Esophagus squamous epithelium (tissue), 5 donors: ENCODE data around the gene FEM1B. TPM values are rescaled to one million over a fixed set of nuclear protein-coding genes. Genes with fewer than 3 reads are reported as not detected.

Experiments
- DNase-seq: peaks from one replicate; lab custom pipeline; 2025; lab: John Stamatoyannopoulos, UW
- H3K27ac ChIP-seq, 4 donors: fragments of 200-600 bp; sonication (generic); one replicate each; pipeline ENCODE4 v1.5.1; 2016 to 2019; ENCODE audit warnings: mild to moderate bottlenecking in 1 of 4
- H3K27me3 ChIP-seq, 4 donors: fragments of 200-600 bp; sonication (generic); 1 replicate in 3 of 4; 2 replicates in 1 of 4; pipeline versions ENCODE4 v1.5.1 to v1.6.0; 2017 to 2021; ENCODE audit warnings: antibody characterized with exemption in 1 of 4
- H3K36me3 ChIP-seq, 3 donors: fragments of 200-600 bp; sonication (generic); one replicate each; pipeline ENCODE4 v1.5.1; 2016 to 2019
- H3K4me1 ChIP-seq, 3 donors: fragments of 200-600 bp; sonication (generic); one replicate each; pipeline ENCODE4 v1.5.1; 2017 to 2019
- H3K4me3 ChIP-seq, 4 donors: fragments of 200-600 bp; sonication (generic); 1 replicate in 3 of 4; 2 replicates in 1 of 4; pipeline ENCODE4 v1.5.1; 2016 to 2019; ENCODE audit warnings: mild to moderate bottlenecking in 2 of 4, moderate library complexity in 1 of 4
- H3K9me3 ChIP-seq, 3 donors: fragments of 200-600 bp; sonication (generic); one replicate each; pipeline ENCODE4 v1.5.1; 2016 to 2019
- CTCF ChIP-seq, 6 experiments: fragments of 450-650 bp in 4 of 6; fragments of 200-600 bp in 2 of 6; sonication (generic) in 2 of 6; IDR thresholded peaks; one replicate each; pipeline ENCODE4 v1.5.1; 2016 to 2019; ENCODE audit warnings: antibody characterized with exemption in 6 of 6, mild to moderate bottlenecking in 4 of 6, moderate library complexity in 4 of 6
- POLR2A ChIP-seq, 4 donors: fragments of 450-650 bp; IDR thresholded peaks; one replicate each; pipeline ENCODE4 v1.6.1; 2017; ENCODE audit warnings: antibody characterized with exemption in 4 of 4, mild to moderate bottlenecking in 4 of 4, moderate library complexity in 3 of 4
- WGBS, 2 donors: methylation state at CpG; one replicate each; pipeline ENCODE4 v1.1.5; 2018; 5-methylcytosine and 5-hydroxymethylcytosine counted together
- intact Hi-C: fragments of 100-400 bp; cut with DNase I; formaldehyde crosslinking; loops from one replicate; pipeline ENCODE4 v1.15.0; 2022
- total RNA-seq, 4 donors: library from RNA; depleted of rRNA; stranded (reverse); fragments of >200 nt; gene quantifications; one replicate each; pipeline ENCODE4 v1.1.0, GENCODE V29; 2016
- donor health status: DM: yes; HTN: yes; CAD: no.

FEM1B gene
- total RNA-seq, 4 donors from 2014 or later = 32.3 to 64.4 (median 46.8) TPM

- Histone ChIP-seq H3K27me3 (peaks cover 0 to 9% (median 0%) of the 10 kb centered on the region in 4 donors), H3K9me3 (no peaks in the 10 kb centered on the region), H3K4me1 (peaks cover 3 to 26% (median 12%) of the 10 kb centered on the region in 3 donors), H3K36me3 (no peaks in the 10 kb centered on the region), H3K27ac (no peak overlapping the region), H3K4me3 (no peak overlapping the region)
- 74 to 79% methylated on average over 8 to 9 of the region's 15 CpGs for WGBS, 2 donors
- no peak for TF ChIP-seq CTCF (IDR thresholded peaks at IDR 0.05)
- TF ChIP-seq POLR2A (IDR thresholded peaks at IDR 0.05) = no peak
- no peak for DNase-seq
- intact Hi-C loops = no loop called here
Measured at GRCh38 chr15:68303560-68304436, 26.3 kb downstream of the FEM1B start.

GRCh38 chr15:68304589-68305337, 27.2 kb downstream of the FEM1B start:
- Histone ChIP-seq H3K27ac (no peak overlapping the region), H3K4me3 (no peak overlapping the region), H3K27me3 (peaks cover 0 to 9% (median 0%) of the 10 kb centered on the region in 4 donors), H3K4me1 (peaks cover 2 to 18% (median 3%) of the 10 kb centered on the region in 3 donors), H3K36me3 (no peaks in the 10 kb centered on the region), H3K9me3 (no peaks in the 10 kb centered on the region)
- intact Hi-C loops = loop anchor here (5.0 kb wide), 1 partner anchor 52 kb away; no protein-coding TSS in a partner anchor
- WGBS, 2 donors = 67 to 81% methylated on average over 15 of the region's 15 CpGs
- TF ChIP-seq POLR2A (IDR thresholded peaks at IDR 0.05) (no peak), CTCF (IDR thresholded peaks at IDR 0.05) (no peak)
- DNase-seq = no peak

- no peak for TF ChIP-seq POLR2A (IDR thresholded peaks at IDR 0.05)
- no peak for TF ChIP-seq CTCF (IDR thresholded peaks at IDR 0.05)
- Histone ChIP-seq H3K4me1 (peaks cover 3 to 19% (median 4%) of the 10 kb centered on the region in 3 donors), H3K9me3 (no peaks in the 10 kb centered on the region), H3K27me3 (peaks cover 0 to 9% (median 0%) of the 10 kb centered on the region in 4 donors), H3K36me3 (no peaks in the 10 kb centered on the region), H3K4me3 (no peak overlapping the region), H3K27ac (no peak overlapping the region)
- WGBS, 2 donors = 48 to 93% methylated on average over 2 to 3 of the region's 6 CpGs
- DNase-seq = no peak
- intact Hi-C loops = loop anchor here (5.0 kb wide), 1 partner anchor 53 kb away; no protein-coding TSS in a partner anchor
Measured at GRCh38 chr15:68305420-68305871, 27.9 kb downstream of the FEM1B start.

- H3K27ac ChIP-seq = no peak overlapping the region
- no peak for TF ChIP-seq CTCF (IDR thresholded peaks at IDR 0.05)
- TF ChIP-seq POLR2A (IDR thresholded peaks at IDR 0.05) = no peak
Measured at GRCh38 chr15:68307131-68307928, 29.8 kb downstream of the FEM1B start.

More at GRCh38 chr15:68307131-68307928, 29.8 kb downstream of the FEM1B start:
- 75 to 80% methylated on average over 8 to 9 of the region's 14 CpGs for WGBS, 2 donors
- intact Hi-C loops = loop anchor here (5.0 kb wide), 1 partner anchor 55 kb away; no protein-coding TSS in a partner anchor
- H3K4me1 ChIP-seq = peaks cover 3 to 22% (median 4%) of the 10 kb centered on the region in 3 donors
- H3K27me3 ChIP-seq = peaks cover 0 to 13% (median 0%) of the 10 kb centered on the region in 4 donors
- H3K36me3 ChIP-seq = no peaks in the 10 kb centered on the region
- H3K9me3 ChIP-seq = no peaks in the 10 kb centered on the region
- H3K4me3 ChIP-seq = no peak overlapping the region
- no peak for DNase-seq
